HG02642 (cell line): ENCODE data around the gene UBA6.
"Not testable (repeated sequence)": the region's sequence is repeated elsewhere in the genome, so short reads cannot be mapped to it uniquely, and the experiment has no call there.

Experiments used
- ATAC-seq: cut with Tn5 transposase; IDR thresholded peaks from one replicate; pipeline ENCODE4 v1.9.1; 2021; ENCODE audit warnings: mild to moderate bottlenecking; ENCODE audit not compliant: unreplicated experiment, poor library complexity

UBA6 gene

GRCh38 chr4:67714955-67715354 lies 14.0 kb upstream of the UBA6 start:
- no peak for ATAC-seq

- peak; percentile 78 for ATAC-seq
Observed at GRCh38 chr4:67714248-67714583, 13.3 kb upstream of the UBA6 start.

- ATAC-seq, result no peak
Observed at GRCh38 chr4:67713529-67714247, 12.7 kb upstream of the UBA6 start.

- no peak for ATAC-seq
Observed at GRCh38 chr4:67712650-67713528, 11.9 kb upstream of the UBA6 start.

- ATAC-seq, result no peak
Observed at GRCh38 chr4:67712000-67712625, 11.2 kb upstream of the UBA6 start.

- ATAC-seq, result not testable (repeated sequence)
Observed at GRCh38 chr4:67706682-67707081, 5.7 kb upstream of the UBA6 start.

GRCh38 chr4:67704843-67705242 lies 3.9 kb upstream of the UBA6 start:
- ATAC-seq, result no peak

GRCh38 chr4:67702166-67702565 lies 1.2 kb upstream of the UBA6 start:
- no peak for ATAC-seq

- ATAC-seq, result no peak
Observed at GRCh38 chr4:67701517-67701850, 529 bp upstream of the UBA6 start.

GRCh38 chr4:67700116-67700737 lies 728 bp downstream of the UBA6 start:
- peak; percentile 12 for ATAC-seq

- ATAC-seq, result no peak
Observed at GRCh38 chr4:67699603-67700002, 1.4 kb downstream of the UBA6 start.

- ATAC-seq, result no peak
Observed at GRCh38 chr4:67697860-67698687, 2.9 kb downstream of the UBA6 start.

GRCh38 chr4:67696061-67696460 lies 4.9 kb downstream of the UBA6 start:
- no peak for ATAC-seq

GRCh38 chr4:67694662-67695061 lies 6.3 kb downstream of the UBA6 start:
- ATAC-seq, result no peak

- ATAC-seq, result no peak
Observed at GRCh38 chr4:67691328-67691727, 9.6 kb downstream of the UBA6 start.

GRCh38 chr4:67687636-67688035 lies 13.3 kb downstream of the UBA6 start:
- no peak for ATAC-seq

- no peak for ATAC-seq
Observed at GRCh38 chr4:67685532-67685859, 15.5 kb downstream of the UBA6 start.

GRCh38 chr4:67684839-67685531 lies 16.0 kb downstream of the UBA6 start:
- ATAC-seq, result peak; percentile 45

- no peak for ATAC-seq
Observed at GRCh38 chr4:67682266-67682665, 18.7 kb downstream of the UBA6 start.
